Spleen (tissue), 7 donors: Measurements from ENCODE around the gene MYO5B.

Source experiments
- POLR2A ChIP-seq, 3 donors: fragments of 450-650 bp; IDR thresholded peaks; one replicate each; pipeline ENCODE4 v1.5.1; 2017; ENCODE audit warnings: antibody characterized with exemption in 3 of 3, mild to moderate bottlenecking in 1 of 3
- POLR2AphosphoS5 ChIP-seq, 3 donors: sonication (generic); formaldehyde crosslinking; IDR thresholded peaks; one replicate each; pipeline ENCODE4 v1.5.1; 2017; ENCODE audit warnings: antibody characterized with exemption in 3 of 3
- TF ChIP-seq, protein P1 (sequence below), 11 experiments: fragments of 200-600 bp in 7 of 11; fragments of 450-650 bp in 4 of 11; sonication (generic) in 4 of 11; IDR thresholded peaks in 8 of 11; conservative IDR thresholded peaks in 3 of 11; 1 replicate in 7 of 11; 2 replicates in 4 of 11; pipeline versions ENCODE4 v1.4.0 to v1.8.0; 2016 to 2021; ENCODE audit warnings: antibody characterized with exemption in 11 of 11, inconsistent platforms in 4 of 11, mild to moderate bottlenecking in 1 of 11
- donor health status: DM: no; HTN: no; CAD: no; lungs with moderate emphysema.
- donor health status: DM: no; HTN: no; CAD: no.
- donor health status: DM: no; HTN: no; CAD: no.

DNA sequence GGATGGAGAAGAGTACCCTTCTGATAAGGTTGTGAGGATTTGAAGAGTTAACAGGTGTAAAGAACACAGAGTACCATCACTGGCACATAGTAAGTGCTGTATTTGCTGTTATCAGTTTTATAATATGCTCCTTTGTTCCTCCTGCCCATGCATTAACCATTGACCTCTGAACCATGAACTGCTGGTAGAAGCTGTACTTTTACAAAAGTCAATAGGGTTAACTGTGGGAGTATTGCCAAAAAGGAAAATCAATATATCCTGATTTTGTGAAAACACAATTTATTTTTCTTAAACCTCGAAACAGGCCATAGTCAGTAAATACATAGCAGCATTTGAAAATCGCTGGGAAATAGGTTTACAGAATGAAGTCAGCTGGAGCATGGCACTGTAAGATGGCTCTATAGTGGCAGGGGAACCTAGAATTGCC is 362.7 kb downstream of the MYO5B start:
- TF ChIP-seq, protein P1, sequence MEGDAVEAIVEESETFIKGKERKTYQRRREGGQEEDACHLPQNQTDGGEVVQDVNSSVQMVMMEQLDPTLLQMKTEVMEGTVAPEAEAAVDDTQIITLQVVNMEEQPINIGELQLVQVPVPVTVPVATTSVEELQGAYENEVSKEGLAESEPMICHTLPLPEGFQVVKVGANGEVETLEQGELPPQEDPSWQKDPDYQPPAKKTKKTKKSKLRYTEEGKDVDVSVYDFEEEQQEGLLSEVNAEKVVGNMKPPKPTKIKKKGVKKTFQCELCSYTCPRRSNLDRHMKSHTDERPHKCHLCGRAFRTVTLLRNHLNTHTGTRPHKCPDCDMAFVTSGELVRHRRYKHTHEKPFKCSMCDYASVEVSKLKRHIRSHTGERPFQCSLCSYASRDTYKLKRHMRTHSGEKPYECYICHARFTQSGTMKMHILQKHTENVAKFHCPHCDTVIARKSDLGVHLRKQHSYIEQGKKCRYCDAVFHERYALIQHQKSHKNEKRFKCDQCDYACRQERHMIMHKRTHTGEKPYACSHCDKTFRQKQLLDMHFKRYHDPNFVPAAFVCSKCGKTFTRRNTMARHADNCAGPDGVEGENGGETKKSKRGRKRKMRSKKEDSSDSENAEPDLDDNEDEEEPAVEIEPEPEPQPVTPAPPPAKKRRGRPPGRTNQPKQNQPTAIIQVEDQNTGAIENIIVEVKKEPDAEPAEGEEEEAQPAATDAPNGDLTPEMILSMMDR (IDR thresholded peaks at IDR 0.05 in 8 of 11, conservative IDR thresholded peaks at IDR 0.05 in 3 of 11): no peak
- TF ChIP-seq POLR2AphosphoS5 (IDR thresholded peaks at IDR 0.05) (no peak), POLR2A (IDR thresholded peaks at IDR 0.05) (no peak)
